ENCODE measurements around the gene GET3.
"Not testable (repeated sequence)": the region's sequence is repeated elsewhere in the genome, so short reads cannot be mapped to it uniquely, and the experiment has no call there.

GET3 gene

DNA sequence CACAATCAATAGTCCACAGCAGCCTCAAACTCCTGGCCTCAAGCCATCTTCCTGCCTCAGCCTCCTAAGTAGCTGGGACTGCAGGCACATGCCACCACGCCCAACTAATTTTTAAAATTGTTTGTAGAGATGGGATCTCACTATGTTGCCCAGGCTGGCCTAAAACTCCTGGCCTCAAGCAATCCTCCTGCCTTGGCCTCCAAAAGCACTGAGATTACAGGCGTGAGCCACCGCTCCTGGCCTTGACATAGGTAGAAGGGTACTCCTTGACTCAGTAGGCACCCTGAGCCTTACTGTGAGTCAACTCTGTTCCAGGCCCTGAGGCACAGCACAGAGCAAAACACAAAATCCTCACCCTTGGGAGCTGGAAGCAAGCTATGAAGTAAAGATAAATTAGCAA lies 21.4 kb upstream of the GET3 start:
- DNase-seq (ENCODE audit: low read depth in 2 of 2): no peak

DNA sequence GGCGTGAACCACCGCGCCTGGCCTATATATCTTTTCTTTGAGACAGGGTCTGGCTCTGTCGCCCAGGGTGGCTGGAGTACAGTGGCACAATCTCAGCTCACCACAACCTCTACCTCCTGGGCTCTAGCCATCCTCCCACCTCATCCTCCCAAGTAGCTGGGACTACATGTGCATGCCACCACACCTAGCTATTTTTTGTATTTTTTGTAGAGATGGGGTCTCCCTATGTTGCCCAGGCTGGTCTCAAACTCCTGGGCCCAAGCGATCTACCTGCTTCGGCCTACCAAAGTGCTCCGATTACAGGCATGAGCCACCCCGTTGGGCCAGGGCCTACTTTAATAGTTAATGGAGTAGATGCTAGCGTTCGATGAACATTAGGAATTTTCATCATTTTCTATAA lies 17.0 kb upstream of the GET3 start:
- DNase-seq (ENCODE audit: low read depth in 2 of 2): no peak

GRCh38 chr19:12720851-12721655 lies 16.2 kb upstream of the GET3 start:
- no peak for DNase-seq (ENCODE audit: low read depth in 2 of 2)

- DNase-seq (ENCODE audit: low read depth in 2 of 2): no peak
These were observed 15.4 kb upstream of the GET3 start for GRCh38 chr19:12721656-12722565.

DNA sequence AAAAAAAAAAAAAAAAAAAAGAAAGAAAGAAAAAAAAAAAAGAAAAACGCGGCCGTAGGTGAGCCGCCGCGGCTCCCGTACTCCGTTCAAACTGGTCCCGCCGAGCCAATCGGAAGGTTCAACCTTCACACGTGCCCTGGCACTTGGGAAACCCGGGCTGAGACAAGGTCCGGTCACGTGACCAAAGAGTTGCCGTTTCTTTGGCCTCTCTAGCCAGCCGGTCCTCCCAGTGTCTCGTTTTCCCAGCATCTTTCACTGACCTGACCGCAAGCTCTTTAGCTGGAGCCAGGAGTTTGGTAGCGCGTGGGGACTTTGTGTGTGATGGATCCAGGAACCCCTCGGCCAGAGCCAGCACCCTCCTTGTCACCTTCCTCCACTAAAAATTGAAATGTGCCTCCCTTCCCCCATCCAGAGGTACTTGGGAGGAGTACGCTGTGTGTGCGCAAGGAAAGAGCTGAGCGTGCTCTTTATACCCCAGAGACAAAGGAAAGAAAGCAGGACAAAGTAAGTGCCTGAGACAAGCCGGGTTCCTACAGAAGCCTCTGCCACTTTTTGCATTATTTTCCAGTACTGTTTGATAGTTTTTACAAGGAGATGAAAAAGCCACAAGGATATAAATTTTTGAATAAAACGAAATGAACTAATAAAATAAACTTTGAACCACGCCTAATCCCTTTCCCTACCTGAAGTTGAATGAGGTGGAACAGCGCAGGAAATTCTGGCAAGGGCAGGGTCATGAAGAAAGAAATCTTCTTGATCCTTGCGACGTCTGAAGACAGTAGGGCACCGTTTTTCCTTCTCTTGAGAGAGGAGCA lies 14.5 kb upstream of the GET3 start:
- peak; percentile 92 for DNase-seq (ENCODE audit: low read depth in 2 of 2)

GRCh38 chr19:12723381-12723640 lies 14.0 kb upstream of the GET3 start:
- no peak for DNase-seq (ENCODE audit: low read depth in 2 of 2)

- DNase-seq (ENCODE audit: low read depth in 2 of 2): peak; percentile 56 to 65
These were observed 13.5 kb upstream of the GET3 start, which contains the start of gene TNPO2 for GRCh38 chr19:12723641-12724426. TSS of gene TNPO2 (minus strand) at chr19:12723932. CDS start at chr19:12720977, 2,955 bp downstream.

DNA sequence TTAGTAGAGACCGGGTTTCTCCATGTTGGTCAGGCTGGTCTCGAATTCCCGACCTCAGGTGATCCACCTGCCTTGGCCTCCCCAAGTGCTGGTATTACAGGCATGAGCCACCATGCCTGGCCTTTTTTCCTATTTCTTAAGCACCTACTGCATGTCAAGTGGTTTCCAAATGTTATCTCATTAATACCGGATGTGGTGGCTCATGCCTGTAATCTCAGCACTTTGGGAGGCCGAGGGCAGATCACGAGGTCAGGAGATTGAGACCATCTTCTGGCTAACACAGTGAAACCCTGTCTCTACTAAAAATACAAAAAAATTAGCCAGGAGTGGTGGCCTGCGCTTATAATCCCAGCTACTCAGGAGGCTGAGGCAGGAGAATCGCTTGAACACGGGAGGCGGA lies 11.7 kb upstream of the GET3 start:
- DNase-seq (ENCODE audit: low read depth in 2 of 2): not testable (repeated sequence)

GRCh38 chr19:12726988-12727316 lies 10.3 kb upstream of the GET3 start:
- no peak for DNase-seq (ENCODE audit: low read depth in 2 of 2)

DNA sequence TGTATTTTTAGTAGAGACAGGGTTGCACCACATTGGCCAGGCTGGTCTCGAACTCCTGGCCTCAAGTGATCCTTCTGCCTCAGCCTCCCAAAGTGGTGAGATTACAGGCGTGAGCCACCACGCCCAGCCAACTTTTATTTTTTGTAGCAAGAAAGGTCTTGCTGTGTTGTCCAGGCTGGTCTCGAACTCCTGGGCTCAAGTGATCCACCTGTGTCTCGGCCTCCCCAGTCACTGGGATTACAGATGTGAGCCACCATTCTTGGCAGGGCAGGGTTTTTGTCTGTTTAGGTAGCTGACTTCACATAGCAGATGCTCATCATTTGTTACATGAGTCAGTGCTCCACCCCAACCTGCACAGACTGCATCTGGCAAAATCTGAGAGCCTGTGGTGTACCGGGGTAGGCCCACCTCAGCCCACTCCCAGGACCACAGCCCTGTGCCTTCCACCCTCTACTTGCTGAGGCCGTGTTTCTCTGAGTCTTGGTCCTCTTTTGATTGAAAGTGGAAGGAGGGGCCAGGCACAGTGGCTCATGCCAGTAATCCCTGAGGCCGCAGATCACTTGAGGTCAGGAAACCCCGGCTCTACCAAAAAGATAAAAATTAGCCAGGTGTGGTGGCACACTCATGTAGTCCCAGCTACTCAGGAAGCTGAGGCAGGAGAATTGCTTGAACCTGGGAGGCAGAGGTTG lies 9.4 kb upstream of the GET3 start:
- DNase-seq (ENCODE audit: low read depth in 2 of 2): no peak

GRCh38 chr19:12730064-12730463 lies 7.2 kb upstream of the GET3 start:
- DNase-seq (ENCODE audit: low read depth in 2 of 2): no peak

GRCh38 chr19:12731337-12731736 lies 6.0 kb upstream of the GET3 start:
- DNase-seq (ENCODE audit: low read depth in 2 of 2): no peak

DNA sequence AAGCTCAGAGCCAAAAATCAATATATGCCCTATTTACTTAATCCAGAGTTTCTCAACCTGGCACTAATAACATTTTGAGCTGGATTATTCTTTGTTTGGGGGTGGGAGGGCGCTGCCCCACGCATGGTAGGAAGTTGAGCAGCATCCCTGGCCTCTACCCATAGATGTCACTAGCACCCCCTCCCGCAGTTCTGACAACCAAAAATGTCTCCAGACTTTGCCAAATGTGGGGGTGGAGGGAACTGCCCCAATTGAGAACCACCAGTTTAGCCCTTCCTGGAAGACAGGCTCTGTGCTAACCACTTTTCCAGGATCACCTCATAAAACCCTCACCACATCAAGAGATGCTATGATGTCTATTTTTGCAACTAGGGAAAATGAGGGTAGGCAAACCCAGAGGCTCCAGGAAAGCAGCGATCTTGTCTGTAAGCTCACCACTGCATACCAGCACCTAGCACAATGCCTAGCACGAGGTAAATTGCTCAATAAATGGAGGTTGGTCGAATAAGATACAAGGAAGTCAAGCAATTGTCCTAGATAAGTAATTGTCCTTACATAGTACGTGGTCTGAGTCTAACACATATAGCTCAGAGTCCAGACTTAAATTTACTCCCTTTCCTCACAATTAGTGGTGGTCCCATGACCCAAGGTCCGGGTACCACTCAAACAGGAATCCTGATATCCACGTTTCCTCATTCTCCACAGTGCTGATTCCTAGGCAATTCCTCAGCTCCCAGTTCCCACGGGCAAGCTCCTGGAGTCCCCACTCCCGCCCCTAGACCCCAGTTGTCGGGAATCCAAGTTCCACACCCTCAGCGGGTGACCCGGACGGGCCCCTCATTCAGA lies 3.7 kb upstream of the GET3 start:
- DNase-seq (ENCODE audit: low read depth in 2 of 2): peak in 1 of 2 donors; percentile 54

- DNase-seq (ENCODE audit: low read depth in 2 of 2): no peak
These were observed 596 bp downstream of the GET3 start for GRCh38 chr19:12737835-12738351.

DNA sequence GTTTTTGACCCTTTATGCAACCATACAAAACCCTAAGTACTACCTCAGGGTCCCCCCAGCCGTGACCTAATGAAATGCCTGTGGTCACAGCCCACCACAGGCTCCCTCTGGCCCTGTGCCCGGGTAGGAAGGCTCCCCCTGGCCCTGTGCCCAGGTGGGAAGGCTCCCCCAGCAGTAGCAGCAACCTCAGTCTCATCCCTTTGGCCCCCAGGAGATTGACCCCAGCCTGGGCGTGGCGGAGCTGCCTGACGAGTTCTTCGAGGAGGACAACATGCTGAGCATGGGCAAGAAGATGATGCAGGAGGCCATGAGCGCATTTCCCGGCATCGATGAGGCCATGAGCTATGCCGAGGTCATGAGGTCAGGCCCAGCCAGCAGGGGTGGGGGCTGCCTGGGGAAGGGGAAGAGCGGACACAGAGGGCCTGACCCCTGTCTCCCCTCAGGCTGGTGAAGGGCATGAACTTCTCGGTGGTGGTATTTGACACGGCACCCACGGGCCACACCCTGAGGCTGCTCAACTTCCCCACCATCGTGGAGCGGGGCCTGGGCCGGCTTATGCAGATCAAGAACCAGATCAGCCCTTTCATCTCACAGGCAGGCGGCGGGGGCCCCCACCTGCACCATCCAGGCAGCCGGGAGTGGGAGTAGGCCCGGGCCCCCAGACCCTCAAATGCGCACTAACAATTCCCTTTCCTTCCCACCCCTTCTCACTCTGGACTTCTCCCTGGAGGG lies 8.0 kb downstream of the GET3 start:
- DNase-seq (ENCODE audit: low read depth in 2 of 2): no peak

- no peak for DNase-seq (ENCODE audit: low read depth in 2 of 2)
These were observed 11.2 kb downstream of the GET3 start for GRCh38 chr19:12748489-12748888.

GRCh38 chr19:12749938-12750521 lies 12.7 kb downstream of the GET3 start:
- no peak for DNase-seq (ENCODE audit: low read depth in 2 of 2)

GRCh38 chr19:12750851-12751250 lies 13.6 kb downstream of the GET3 start:
- no peak for DNase-seq (ENCODE audit: low read depth in 2 of 2)

- DNase-seq (ENCODE audit: low read depth in 2 of 2): no peak
These were observed 14.3 kb downstream of the GET3 start, which contains the start of gene BEST2 for GRCh38 chr19:12751635-12752034. TSS of gene BEST2 (plus strand) at chr19:12751791. CDS start at chr19:12752593, 802 bp downstream.
